CD14-positive monocyte (primary cell): ENCODE data around the gene IL18. TPM values are rescaled to one million over a fixed set of nuclear protein-coding genes. Genes with fewer than 3 reads are reported as not detected.

Experiments
- DNase-seq, 3 donors: peaks; one replicate each; pipeline ENCODE4 v3.0.0-alpha.2; 2011 to 2022
- H2AFZ ChIP-seq: 2 replicates; pipeline ENCODE4 v1.6.0; 2012; ENCODE audit warnings: mild to moderate bottlenecking, low read depth, low read length, inconsistent platforms; ENCODE audit not compliant: insufficient read depth, poor library complexity, severe bottlenecking
- H3K27ac ChIP-seq, 2 donors: 1 replicate in 1 of 2; 2 replicates in 1 of 2; pipeline ENCODE4 v1.5.1; 2012 to 2013; ENCODE audit warnings: low read length in 2 of 2, control low read depth in 1 of 2, inconsistent platforms in 1 of 2, low read depth in 1 of 2, mild to moderate bottlenecking in 1 of 2
- H3K27me3 ChIP-seq, 2 donors: one replicate each; pipeline versions ENCODE4 v1.6.0 to v1.6.1; 2011 to 2013; ENCODE audit warnings: low read length in 2 of 2; ENCODE audit not compliant: control insufficient read depth in 2 of 2, insufficient read depth in 2 of 2
- H3K36me3 ChIP-seq, 2 donors: replicated peaks in 1 of 2; 1 replicate in 1 of 2; 2 replicates in 1 of 2; pipeline versions ENCODE4 v1.5.1 to v1.6.1; 2012 to 2013; ENCODE audit warnings: low read length in 2 of 2, control low read depth in 1 of 2, inconsistent platforms in 1 of 2, mild to moderate bottlenecking in 1 of 2; ENCODE audit not compliant: insufficient read depth in 2 of 2, control insufficient read depth in 1 of 2
- H3K4me1 ChIP-seq, 2 donors: 1 replicate in 1 of 2; 2 replicates in 1 of 2; pipeline versions ENCODE4 v1.5.1 to v1.6.1; 2012 to 2013; ENCODE audit warnings: low read length in 2 of 2, control low read depth in 1 of 2, inconsistent platforms in 1 of 2, mild to moderate bottlenecking in 1 of 2, moderate library complexity in 1 of 2; ENCODE audit not compliant: insufficient read depth in 2 of 2, control insufficient read depth in 1 of 2
- H3K4me2 ChIP-seq: replicated peaks from 2 replicates; pipeline ENCODE3; 2012; ENCODE audit warnings: low read length, moderate library complexity, mild to moderate bottlenecking; ENCODE audit not compliant: poor library complexity, severe bottlenecking; ENCODE audit errors: extremely low read depth
- H3K4me3 ChIP-seq, 3 experiments: fragments of 200-600 bp in 1 of 3; sonication (generic) in 1 of 3; replicated peaks in 1 of 3; 1 replicate in 2 of 3; 2 replicates in 1 of 3; pipeline ENCODE4 v1.5.1; 2011 to 2013; ENCODE audit warnings: low read length in 3 of 3, mild to moderate bottlenecking in 3 of 3, control low read depth in 2 of 3, low read depth in 2 of 3, inconsistent platforms in 1 of 3, moderate library complexity in 1 of 3
- H3K79me2 ChIP-seq: 2 replicates; pipeline ENCODE4 v1.6.0; 2012; ENCODE audit warnings: mild to moderate bottlenecking, control low read depth, inconsistent platforms, low read length, moderate library complexity; ENCODE audit not compliant: insufficient read depth
- H3K9ac ChIP-seq: 2 replicates; pipeline ENCODE4 v1.6.0; 2017; ENCODE audit warnings: low read length, mild to moderate bottlenecking; ENCODE audit not compliant: insufficient read depth, poor library complexity, severe bottlenecking
- H3K9me3 ChIP-seq, 2 donors: replicated peaks in 1 of 2; 1 replicate in 1 of 2; 2 replicates in 1 of 2; pipeline versions ENCODE4 v1.5.1 to v1.6.1; 2012 to 2013; ENCODE audit warnings: low read length in 2 of 2, control low read depth in 1 of 2; ENCODE audit not compliant: control insufficient read depth in 1 of 2, insufficient read depth in 1 of 2
- H4K20me1 ChIP-seq: 2 replicates; pipeline ENCODE4 v1.6.0; 2012; ENCODE audit warnings: mild to moderate bottlenecking, low read length, control low read depth, moderate library complexity; ENCODE audit not compliant: insufficient read depth
- H3K27ac Mint-ChIP-seq, 7 donors: one replicate each; pipeline ENCODE4 v1.8.0; 2020; ENCODE audit warnings: mild to moderate bottlenecking in 7 of 7, mixed read lengths in 7 of 7, moderate library complexity in 6 of 7, inconsistent platforms in 2 of 7
- H3K27me3 Mint-ChIP-seq, 3 donors: one replicate each; pipeline ENCODE4 v1.8.0; 2021 to 2022; ENCODE audit warnings: low read depth in 3 of 3, mild to moderate bottlenecking in 3 of 3, mixed read lengths in 3 of 3, moderate library complexity in 3 of 3, inconsistent platforms in 1 of 3
- H3K36me3 Mint-ChIP-seq, 2 donors: one replicate each; pipeline ENCODE4 v1.8.0; 2020; ENCODE audit warnings: mixed read lengths in 2 of 2, inconsistent platforms in 1 of 2, mild to moderate bottlenecking in 1 of 2
- H3K4me1 Mint-ChIP-seq: one replicate; pipeline ENCODE4 v1.8.0; 2020; ENCODE audit warnings: mild to moderate bottlenecking, mixed read lengths
- H3K4me3 Mint-ChIP-seq, 2 donors: one replicate each; pipeline ENCODE4 v1.8.0; 2020; ENCODE audit warnings: mild to moderate bottlenecking in 2 of 2, mixed read lengths in 2 of 2, moderate library complexity in 1 of 2
- H3K9me3 Mint-ChIP-seq, 7 donors: one replicate each; pipeline ENCODE4 v1.8.0; 2020 to 2022; ENCODE audit warnings: mixed read lengths in 7 of 7, mild to moderate bottlenecking in 6 of 7, moderate library complexity in 6 of 7, inconsistent platforms in 2 of 7
- WGBS: methylation state at CpG from one replicate; pipeline ENCODE4 v1.1.5; 2013; ENCODE audit warnings: missing lambda C conversion rate; ENCODE audit not compliant: insufficient coverage; 5-methylcytosine and 5-hydroxymethylcytosine counted together
- intact Hi-C, 2 donors: fragments of 100-400 bp; cut with micrococcal nuclease; formaldehyde crosslinking; loops; one replicate each; pipeline versions ENCODE4 v1.15.0 to v1.15.1; 2023
- polyA minus RNA-seq: library from RNA; depleted of rRNA, polyadenylated mRNA; stranded (reverse); fragments of >200 nt; gene quantifications from 2 replicates; pipeline ENCODE4 v1.2.3, GENCODE V29; 2012
- polyA plus RNA-seq, 3 donors: library from polyadenylated mRNA; depleted of rRNA in 1 of 3; unstranded in 2 of 3; stranded (reverse) in 1 of 3; fragments of 300-500 nt in 2 of 3; fragments of >200 nt in 1 of 3; fragmentation: Illumina TruSeq in 2 of 3; gene quantifications; 1 replicate in 2 of 3; 2 replicates in 1 of 3; pipeline ENCODE4 v1.2.3, GENCODE V29; 2012 to 2021
- total RNA-seq, 12 experiments: library from RNA in 1 of 12; stranded (reverse) in 1 of 12; fragments of 120-200 nt in 1 of 12; gene quantifications; one replicate each; pipeline ENCODE4 v1.2.4 and lab custom pipeline; 2013 to 2026; ENCODE audit warnings: mixed read lengths in 6 of 12, inconsistent platforms in 1 of 12
- TF ChIP-seq, protein P1 (sequence below): fragments of 200-600 bp; IDR thresholded peaks from one replicate; pipeline ENCODE4 v1.8.0; 2022; ENCODE audit warnings: antibody characterized with exemption, mild to moderate bottlenecking

The IL18 gene
- 26.9 TPM for total RNA-seq (2013)
- polyA plus RNA-seq (10 to 100 TPM; 11.7 to 16.2 (median 16.1) TPM), polyA minus RNA-seq (6.4 and 10.1 TPM in 2 replicates), total RNA-seq (lab: John Stamatoyannopoulos, UW) (12.9 to 64.3 (median 17.0) reads per million in 11 experiments)

GRCh38 chr11:112163875-112164685 is at the start of gene IL18:
Gene IL18 (minus strand): TSS chr11:112164094. CDS start chr11:112155053, 9,041 bp downstream.
- no peaks in the 10 kb centered on the region for H4K20me1 ChIP-seq
- TF ChIP-seq, protein P1, sequence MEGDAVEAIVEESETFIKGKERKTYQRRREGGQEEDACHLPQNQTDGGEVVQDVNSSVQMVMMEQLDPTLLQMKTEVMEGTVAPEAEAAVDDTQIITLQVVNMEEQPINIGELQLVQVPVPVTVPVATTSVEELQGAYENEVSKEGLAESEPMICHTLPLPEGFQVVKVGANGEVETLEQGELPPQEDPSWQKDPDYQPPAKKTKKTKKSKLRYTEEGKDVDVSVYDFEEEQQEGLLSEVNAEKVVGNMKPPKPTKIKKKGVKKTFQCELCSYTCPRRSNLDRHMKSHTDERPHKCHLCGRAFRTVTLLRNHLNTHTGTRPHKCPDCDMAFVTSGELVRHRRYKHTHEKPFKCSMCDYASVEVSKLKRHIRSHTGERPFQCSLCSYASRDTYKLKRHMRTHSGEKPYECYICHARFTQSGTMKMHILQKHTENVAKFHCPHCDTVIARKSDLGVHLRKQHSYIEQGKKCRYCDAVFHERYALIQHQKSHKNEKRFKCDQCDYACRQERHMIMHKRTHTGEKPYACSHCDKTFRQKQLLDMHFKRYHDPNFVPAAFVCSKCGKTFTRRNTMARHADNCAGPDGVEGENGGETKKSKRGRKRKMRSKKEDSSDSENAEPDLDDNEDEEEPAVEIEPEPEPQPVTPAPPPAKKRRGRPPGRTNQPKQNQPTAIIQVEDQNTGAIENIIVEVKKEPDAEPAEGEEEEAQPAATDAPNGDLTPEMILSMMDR = no peak
- H3K27ac ChIP-seq = peak within 1 kb of the TSS; percentile 82
- DNase-seq = peak; percentile 52 to 74 (median 55)
- peaks cover 31% of the 10 kb centered on the region for H3K79me2 ChIP-seq
- Mint-ChIP-seq H3K36me3 (peaks cover 2 to 5% of the 10 kb centered on the region in 2 donors), H3K4me3 (peak within 1 kb of the TSS; percentile 81 to 94), H3K27ac (peak within 1 kb of the TSS; percentile 87 to 94 (median 92)), H3K9me3 (peaks cover 0 to 4% (median 1%) of the 10 kb centered on the region in 7 donors), H3K27me3 (peaks cover 0 to 1% (median 0%) of the 10 kb centered on the region in 3 donors), H3K4me1 (peaks cover 60% of the 10 kb centered on the region)
- peak within 1 kb of the TSS; percentile 60 for H3K9ac ChIP-seq
- H3K9me3 ChIP-seq = no peaks in the 10 kb centered on the region
- H3K36me3 ChIP-seq = no peaks in the 10 kb centered on the region
- H3K4me2 ChIP-seq = peak within 1 kb of the TSS; percentile 95
- peaks cover 55 to 68% of the 10 kb centered on the region in 2 donors for H3K4me1 ChIP-seq
- intact Hi-C loops = loop anchor here in 1 of 2 donors (2.0 kb wide), 1 partner anchor 15 kb away; no protein-coding TSS in a partner anchor
- 8% methylated on average over 4 of the region's 12 CpGs for WGBS
- no peaks in the 10 kb centered on the region for H3K27me3 ChIP-seq
- peak within 1 kb of the TSS; percentile 81 for H2AFZ ChIP-seq
- H3K4me3 ChIP-seq = peak within 1 kb of the TSS; percentile 33 to 79 (median 60)

GRCh38 chr11:112212710-112213109 is 48.8 kb upstream of the IL18 start:
- no peak overlapping the region for H3K9ac ChIP-seq
- no peak overlapping the region for H3K4me2 ChIP-seq
- no peak overlapping the region for H3K4me3 Mint-ChIP-seq
- no peaks in the 10 kb centered on the region for H3K79me2 ChIP-seq
- TF ChIP-seq, protein P1 = no peak
- DNase-seq = no peak
- intact Hi-C loops = loop anchor here (10.0 kb wide), 3 partner anchors 342 to 1322 kb away; no protein-coding TSS in a partner anchor
- no peak overlapping the region for H2AFZ ChIP-seq
- peaks cover 23% of the 10 kb centered on the region for H3K4me1 Mint-ChIP-seq
- H3K4me3 ChIP-seq = no peak overlapping the region
- no peaks in the 10 kb centered on the region for H3K4me1 ChIP-seq
- peaks cover 0 to 8% (median 0%) of the 10 kb centered on the region in 3 donors for H3K27me3 Mint-ChIP-seq
- no peaks in the 10 kb centered on the region for H3K36me3 Mint-ChIP-seq
- H3K27ac ChIP-seq = no peak overlapping the region
- no peaks in the 10 kb centered on the region for H3K27me3 ChIP-seq
- H3K9me3 ChIP-seq = no peaks in the 10 kb centered on the region
- H3K9me3 Mint-ChIP-seq = peaks cover 0 to 1% (median 0%) of the 10 kb centered on the region in 7 donors
- no peak overlapping the region for H3K27ac Mint-ChIP-seq
- H3K36me3 ChIP-seq = no peaks in the 10 kb centered on the region
- no peaks in the 10 kb centered on the region for H4K20me1 ChIP-seq
